T-helper 1 cell (primary cell): ENCODE data around the gene URB1.

Experiments
- DNase-seq, 5 donors: peaks; one replicate each; pipeline ENCODE4 v3.0.0-alpha.2; 2012 to 2020

URB1 gene

DNA sequence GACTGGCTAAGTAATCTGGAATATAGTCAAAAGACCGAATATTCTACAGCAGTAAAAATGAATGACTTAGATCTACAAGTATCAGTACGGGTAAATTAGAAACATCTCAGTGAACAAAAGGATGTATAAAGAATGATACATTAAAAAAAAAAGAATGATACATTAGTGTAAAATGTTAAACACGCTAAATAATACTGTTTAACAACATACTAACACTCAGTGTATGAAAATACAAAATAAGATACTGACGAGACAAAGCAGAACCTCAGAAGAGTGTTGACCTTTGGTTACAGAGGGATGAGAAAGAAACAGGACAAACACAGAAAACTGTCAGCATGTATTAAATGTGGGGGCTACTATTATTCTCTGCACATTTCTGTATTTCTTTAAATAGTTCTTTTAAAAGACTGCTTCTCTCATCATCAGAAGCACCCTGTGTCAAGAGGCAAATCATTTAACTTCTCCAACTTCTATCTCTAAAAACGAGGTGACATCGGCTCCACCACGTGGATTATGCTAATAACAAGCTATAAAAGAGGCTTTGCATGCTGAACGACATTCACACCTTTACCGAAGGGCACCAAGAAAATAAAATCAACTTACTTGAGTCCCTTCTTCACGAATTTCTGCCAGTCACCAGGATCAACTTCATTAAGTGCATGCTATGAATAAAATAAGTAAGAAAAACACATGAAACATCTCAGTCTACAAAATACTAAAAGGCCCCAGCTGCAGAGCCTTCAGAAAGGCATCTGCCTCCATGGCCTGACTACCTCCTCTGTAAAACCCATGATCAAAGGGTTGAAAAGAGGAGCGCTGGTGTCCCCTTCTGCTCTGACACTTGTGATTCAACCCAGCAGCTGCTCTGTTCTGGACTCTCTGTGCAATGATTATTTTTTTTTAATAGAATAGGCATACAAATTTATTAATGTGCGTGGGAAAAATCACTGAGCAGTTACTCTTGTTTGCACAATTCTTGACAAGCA is 51.7 kb downstream of the URB1 start:
- no peak for DNase-seq

DNA sequence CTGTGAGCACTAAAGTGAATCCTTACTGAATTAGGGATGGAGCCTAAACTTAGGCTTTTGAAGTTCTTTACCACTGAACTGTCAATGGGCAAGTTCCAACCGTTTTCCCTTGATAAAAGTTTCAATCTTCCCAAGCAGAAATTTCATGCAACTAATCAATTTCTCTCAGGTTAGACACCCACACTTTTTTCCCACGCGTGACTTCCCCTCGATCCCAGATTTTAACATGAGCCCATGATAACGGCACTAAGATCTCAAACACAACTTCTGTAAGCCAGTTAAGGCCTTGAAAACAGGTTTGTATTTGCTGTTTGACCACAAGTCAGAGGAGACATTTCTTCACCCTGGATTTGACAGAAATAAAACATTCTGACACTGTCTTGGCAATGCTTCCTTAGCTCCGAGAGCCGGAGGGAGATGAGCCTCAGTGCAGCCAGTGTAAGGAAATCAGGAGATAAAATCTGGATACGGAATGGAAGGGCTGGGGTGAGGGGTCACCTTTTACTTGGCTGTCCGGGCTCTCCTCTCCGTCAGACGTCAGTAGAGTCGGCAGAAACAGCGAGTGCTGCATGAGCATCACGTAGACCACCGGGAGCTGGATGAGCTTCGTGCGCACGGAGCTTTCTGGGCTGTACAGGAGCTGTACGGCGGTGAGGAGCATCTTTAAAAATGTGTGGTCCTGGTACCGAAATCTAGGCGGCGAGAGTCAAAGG is 54.4 kb downstream of the URB1 start:
- DNase-seq: no peak

- DNase-seq: no peak
Measured at GRCh38 chr21:32337206-32337605, 55.6 kb downstream of the URB1 start.

DNA sequence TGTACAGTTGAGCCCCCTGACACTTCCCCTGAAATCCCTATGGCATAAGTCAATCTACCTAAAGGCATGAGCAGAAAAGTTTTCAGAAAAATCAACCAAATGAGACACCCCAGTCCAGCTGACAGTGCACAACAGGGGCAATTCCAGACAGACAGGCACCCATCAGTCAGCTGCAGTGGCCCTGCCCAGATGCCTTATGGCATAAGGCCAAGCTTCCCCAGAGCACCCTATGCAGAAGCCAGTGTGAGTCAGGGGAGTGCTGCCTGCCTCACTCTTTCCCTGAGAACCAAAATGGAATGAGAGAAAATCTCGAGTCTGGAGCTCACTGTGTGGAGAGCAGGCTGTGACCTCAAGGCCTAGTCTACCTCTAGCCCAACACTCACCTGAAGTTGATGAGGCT is 56.1 kb downstream of the URB1 start:
- DNase-seq: no peak

DNA sequence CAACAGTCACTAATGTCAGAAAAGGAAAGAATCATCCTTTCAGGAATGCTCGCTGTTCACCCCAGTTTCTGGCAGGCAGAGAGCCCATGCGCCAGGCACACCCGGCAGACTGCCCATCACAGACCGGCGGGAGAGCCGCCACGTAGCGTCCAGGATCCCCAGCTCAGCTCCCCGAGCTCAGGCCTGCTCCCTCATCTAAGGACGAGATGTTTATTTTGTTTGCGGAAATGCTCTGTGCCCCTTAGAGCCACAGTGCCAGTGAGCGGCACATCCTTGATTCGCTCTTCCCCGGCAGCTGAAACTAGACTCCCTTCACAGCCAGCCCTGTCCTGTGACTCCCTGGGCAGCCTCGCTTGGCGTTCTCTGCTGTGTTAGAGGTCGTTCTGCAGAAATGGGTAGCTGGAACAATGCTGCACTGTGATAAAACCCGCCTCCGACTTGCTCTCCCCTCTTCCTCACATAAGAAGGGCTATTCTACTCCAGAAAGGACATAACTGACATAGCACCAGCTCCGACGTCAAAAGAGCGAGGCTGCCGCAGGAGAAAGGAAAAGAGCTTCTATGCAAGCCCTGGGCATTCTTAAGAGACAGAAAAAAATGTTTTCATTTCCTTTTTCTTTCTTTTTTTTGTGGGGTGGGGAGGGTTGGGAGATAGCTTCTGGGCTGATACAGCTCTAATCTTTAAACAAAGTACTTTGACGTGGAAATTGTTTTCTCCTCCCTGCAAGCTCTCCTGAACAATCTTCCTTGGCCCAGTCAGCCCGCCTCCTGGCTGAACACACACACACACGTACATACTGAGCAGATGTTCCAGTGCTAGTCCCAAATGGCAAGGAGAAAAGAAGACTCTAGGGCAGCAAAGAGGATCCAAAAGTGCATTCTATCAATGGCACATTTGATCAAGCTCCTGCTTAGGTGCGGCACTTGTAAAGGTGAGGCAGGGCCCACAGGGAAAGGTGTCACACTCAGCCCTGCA is 56.9 kb downstream of the URB1 start:
- no peak for DNase-seq

GRCh38 chr21:32334980-32335531 is 57.8 kb downstream of the URB1 start:
- DNase-seq: no peak

DNA sequence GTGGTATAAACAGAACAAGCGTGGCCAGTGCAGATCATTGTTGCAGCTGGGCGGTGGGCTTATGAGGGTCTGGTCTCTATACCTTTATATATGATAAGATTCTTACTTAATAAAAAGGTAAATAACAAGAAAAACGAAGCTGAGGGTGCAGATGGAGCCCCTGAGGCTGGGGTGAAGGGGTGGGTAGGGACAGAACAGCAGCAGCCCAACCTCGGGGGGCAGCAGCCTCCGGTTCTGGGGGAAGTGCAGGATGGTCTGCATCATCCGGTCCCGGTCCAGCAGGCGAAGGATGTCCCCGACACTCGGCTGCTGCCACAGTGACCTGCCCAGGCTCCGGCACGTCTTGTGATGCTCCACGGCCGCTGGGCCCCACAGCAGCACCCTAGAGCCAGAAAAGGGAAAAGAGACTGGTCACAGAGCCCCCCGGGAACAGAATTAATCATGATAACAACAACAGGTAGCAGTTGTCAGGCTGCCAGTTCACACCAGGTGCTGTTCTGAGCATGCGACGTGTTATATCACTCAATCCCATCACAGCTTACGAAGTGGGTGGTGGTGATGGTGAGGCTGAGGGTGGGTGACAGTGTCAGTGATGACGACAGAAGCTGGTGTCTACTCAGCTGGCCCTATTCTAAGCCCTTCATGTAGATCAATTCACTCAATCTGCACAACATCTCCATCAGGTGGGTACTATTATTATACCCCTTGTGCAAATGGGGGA is 58.7 kb downstream of the URB1 start:
- DNase-seq: no peak

GRCh38 chr21:32332463-32332951 is 60.3 kb downstream of the URB1 start:
- DNase-seq: no peak

DNA sequence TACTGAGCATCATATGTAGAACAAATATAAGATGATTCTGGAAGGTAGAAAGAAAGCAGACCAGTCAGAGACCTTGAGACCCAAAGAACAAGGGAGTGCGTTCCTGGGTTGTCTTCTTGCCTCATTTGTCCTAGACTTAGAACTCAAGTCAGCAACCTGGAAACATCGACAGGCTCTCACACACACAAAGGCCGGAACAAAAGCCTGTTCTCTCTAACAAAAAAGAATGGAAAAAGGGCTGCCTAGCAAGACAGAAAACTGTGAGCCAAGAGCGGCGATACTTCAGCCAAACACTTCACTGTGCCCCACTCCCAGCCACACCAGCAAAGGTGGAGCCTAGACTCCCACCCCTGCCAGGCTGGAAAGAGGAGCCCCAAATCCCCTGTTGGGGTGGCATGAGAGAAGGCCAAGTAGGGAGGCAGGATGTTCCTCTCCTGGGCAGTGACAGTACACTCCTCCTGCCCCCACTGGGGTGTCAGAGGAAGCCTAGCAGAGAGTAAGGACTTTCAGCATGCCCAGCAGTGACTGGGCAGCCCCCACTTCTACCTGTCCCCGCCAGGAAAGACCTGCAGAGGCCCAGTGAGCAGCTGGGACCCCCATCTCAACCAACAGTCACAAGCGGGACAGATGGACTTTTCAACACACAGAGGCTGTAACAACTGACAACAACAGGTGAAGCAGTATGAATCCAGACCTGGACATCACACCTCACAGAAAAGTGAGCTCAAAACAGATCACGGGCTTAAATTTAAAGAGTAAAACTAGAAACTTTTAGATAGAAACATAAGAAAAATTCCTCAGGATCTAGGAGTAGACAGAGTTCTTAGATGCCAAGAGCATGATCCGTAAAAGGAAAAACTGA is 61.1 kb downstream of the URB1 start:
- DNase-seq: no peak

DNA sequence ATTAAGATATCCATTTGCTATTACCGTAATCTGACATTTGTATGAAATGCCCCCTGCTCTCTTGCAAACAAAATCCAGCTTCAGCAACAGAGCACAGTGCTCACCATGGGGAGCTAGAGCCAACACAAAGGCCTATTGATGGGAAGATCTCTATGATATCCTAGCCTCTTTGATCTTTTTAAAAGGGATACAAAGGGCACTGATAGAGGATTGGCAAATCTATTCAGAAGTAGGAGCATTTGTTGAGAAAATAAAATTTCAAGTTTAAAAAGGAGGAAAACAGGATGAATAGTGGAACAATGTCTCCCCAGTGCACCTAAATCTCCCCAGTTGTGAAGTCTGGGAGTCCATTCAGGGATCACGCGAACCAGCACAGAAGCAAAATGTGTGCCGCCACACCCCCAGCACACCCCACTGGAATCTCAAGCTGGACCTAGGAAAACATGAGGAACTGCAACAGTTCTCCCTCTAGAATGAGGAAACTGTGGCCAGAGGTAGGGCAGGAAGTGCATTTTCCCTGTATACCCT is 62.0 kb downstream of the URB1 start:
- DNase-seq: no peak

DNA sequence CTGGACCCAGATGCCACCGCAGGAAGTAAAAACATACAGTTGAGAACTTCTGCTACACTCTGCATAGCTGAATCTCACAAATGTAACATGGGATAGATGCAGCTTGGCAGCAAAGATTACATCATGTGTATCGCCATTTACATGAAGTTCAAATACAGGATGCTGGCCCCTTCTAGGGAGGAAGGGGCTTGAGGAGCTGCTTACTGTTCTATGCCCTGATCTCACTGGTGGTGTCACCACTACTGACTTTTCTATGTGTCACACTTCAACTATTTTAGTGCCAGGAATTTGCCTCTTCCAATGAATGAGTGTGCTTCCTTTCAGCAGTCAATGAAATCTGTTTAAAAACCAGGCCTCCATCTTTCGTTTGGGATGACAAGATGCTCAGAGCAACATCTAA is 63.0 kb downstream of the URB1 start:
- no peak for DNase-seq

DNA sequence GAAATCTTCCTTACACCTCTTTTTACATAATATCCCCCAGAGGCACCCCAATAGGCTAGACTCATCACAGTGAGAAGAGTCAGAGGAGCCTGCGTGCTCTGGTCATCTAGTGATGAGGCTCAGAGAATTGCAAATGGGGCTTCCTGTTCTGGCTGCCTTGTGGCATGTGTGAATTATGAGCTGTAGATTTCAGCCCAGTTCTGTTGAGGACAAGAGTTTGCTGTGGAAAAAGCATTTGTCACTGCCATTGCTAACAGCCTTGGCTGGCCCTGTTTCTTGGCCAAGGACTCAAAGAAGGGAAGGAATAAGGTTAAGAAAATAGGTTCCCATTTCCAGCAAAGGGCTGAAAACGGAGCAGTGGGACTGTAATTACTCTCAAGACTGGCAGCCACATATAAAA is 63.5 kb downstream of the URB1 start:
- DNase-seq: no peak

DNA sequence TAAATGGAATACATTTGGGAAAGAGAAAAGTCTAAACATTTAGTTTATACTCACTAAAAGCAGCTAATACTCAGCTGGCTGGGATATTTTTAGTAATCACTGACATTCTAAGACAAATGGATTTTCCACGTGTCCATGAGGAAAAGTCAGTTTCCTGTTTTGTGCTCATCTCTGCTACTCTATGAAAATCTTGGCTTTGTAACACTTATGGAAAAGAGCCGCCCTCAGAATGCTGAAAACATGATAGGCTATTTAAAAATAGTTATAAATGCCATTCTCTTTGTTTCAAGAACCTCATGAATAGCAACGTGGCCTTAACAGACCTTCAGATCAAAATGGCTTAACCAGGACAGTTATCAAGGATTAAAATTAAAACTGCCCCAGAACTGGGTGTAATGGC is 64.2 kb downstream of the URB1 start:
- DNase-seq: no peak

GRCh38 chr21:32325706-32326105 is 67.1 kb downstream of the URB1 start:
- DNase-seq: no peak

- no peak for DNase-seq
Measured at GRCh38 chr21:32322676-32323075, 70.1 kb downstream of the URB1 start.

GRCh38 chr21:32322103-32322502 is 70.7 kb downstream of the URB1 start:
- DNase-seq: no peak

GRCh38 chr21:32321480-32321879 is 71.3 kb downstream of the URB1 start:
- no peak for DNase-seq

DNA sequence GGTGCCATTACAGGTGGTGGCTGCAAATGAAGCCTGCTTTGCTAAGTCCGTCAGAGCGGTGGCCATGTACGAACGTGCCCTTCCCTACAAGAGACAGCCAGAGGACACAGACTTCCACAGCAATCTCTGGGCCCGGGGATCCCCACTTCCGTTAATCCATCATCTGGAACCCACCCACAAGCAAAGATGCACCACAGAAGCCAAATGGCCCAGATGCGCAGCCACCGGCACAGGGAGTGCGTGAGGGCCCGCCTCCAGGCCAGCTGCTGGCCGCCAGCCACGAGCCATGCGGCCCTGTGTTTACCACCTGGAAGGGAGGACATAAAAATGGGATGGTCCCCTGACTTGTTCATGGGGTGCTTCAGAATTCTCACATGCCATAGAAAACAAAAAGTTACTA is 72.1 kb downstream of the URB1 start:
- DNase-seq: no peak

GRCh38 chr21:32320059-32320458 is 72.8 kb downstream of the URB1 start:
- no peak for DNase-seq

DNA sequence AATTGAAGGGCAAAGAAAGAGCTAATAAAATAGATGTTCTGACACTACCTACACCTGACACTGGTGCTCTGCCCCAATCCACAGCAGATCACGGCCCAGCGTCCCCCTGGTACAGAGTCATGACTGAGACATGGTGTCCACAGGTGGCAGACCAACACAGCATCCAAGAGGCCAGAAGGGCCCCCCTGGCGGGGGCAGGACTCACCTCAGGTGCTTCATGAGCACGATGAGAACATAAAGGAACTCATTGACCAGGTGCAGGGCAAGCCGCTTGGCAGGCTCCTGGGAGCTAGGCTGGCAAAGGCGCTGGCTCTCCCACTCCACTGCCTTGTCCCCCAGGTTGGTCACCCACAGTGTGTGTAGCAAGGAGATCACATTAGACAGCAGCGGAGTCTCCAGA is 73.8 kb downstream of the URB1 start:
- no peak for DNase-seq
